Measurements from ENCODE around the gene DSP.

DNA sequence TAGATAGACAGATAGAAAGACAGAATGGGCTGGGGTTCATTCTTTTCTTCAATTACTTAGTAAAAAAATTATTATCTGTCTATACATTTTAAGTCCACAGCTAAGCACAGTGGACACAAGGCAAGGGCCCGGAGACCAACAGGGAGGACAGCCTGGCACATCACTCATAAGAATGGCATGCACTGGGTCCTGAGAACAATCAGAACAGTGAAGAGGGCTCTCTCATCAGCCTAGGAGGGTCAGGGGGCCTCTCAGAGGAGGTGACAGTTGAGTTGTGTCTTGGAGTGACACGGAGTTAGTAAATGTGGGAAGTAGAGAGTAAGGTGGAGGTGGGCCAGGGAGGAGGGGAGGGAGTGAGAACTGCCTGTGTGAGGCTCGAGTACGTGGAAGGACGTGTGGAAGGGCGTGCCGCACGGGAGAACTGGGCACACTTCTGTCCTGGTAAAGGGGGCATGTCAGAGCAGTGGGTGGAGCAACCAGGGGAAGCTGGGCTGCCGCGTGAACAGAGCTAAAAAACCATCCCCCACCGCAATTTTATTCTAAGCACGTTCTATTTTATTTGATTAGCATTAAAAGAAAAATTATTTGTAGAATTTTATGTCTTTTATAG, 45.1 kb upstream of the DSP start:
- TF ChIP-seq, protein P1, sequence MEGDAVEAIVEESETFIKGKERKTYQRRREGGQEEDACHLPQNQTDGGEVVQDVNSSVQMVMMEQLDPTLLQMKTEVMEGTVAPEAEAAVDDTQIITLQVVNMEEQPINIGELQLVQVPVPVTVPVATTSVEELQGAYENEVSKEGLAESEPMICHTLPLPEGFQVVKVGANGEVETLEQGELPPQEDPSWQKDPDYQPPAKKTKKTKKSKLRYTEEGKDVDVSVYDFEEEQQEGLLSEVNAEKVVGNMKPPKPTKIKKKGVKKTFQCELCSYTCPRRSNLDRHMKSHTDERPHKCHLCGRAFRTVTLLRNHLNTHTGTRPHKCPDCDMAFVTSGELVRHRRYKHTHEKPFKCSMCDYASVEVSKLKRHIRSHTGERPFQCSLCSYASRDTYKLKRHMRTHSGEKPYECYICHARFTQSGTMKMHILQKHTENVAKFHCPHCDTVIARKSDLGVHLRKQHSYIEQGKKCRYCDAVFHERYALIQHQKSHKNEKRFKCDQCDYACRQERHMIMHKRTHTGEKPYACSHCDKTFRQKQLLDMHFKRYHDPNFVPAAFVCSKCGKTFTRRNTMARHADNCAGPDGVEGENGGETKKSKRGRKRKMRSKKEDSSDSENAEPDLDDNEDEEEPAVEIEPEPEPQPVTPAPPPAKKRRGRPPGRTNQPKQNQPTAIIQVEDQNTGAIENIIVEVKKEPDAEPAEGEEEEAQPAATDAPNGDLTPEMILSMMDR (conservative IDR thresholded peaks at IDR 0.05; ENCODE audit: low read depth in 2 of 2): no peak
- TF ChIP-seq POLR2AphosphoS5 (IDR thresholded peaks at IDR 0.05; ENCODE audit: low read depth) (no peak), EZH2 (IDR thresholded peaks at IDR 0.05; ENCODE audit: low read depth, unreplicated experiment) (no peak), EZH2phosphoT487 (IDR thresholded peaks at IDR 0.05; ENCODE audit: unreplicated experiment) (no peak)
- TF ChIP-seq, protein P2, sequence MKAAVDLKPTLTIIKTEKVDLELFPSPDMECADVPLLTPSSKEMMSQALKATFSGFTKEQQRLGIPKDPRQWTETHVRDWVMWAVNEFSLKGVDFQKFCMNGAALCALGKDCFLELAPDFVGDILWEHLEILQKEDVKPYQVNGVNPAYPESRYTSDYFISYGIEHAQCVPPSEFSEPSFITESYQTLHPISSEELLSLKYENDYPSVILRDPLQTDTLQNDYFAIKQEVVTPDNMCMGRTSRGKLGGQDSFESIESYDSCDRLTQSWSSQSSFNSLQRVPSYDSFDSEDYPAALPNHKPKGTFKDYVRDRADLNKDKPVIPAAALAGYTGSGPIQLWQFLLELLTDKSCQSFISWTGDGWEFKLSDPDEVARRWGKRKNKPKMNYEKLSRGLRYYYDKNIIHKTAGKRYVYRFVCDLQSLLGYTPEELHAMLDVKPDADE (IDR thresholded peaks at IDR 0.05): no peak
- TF ChIP-seq, protein P3, sequence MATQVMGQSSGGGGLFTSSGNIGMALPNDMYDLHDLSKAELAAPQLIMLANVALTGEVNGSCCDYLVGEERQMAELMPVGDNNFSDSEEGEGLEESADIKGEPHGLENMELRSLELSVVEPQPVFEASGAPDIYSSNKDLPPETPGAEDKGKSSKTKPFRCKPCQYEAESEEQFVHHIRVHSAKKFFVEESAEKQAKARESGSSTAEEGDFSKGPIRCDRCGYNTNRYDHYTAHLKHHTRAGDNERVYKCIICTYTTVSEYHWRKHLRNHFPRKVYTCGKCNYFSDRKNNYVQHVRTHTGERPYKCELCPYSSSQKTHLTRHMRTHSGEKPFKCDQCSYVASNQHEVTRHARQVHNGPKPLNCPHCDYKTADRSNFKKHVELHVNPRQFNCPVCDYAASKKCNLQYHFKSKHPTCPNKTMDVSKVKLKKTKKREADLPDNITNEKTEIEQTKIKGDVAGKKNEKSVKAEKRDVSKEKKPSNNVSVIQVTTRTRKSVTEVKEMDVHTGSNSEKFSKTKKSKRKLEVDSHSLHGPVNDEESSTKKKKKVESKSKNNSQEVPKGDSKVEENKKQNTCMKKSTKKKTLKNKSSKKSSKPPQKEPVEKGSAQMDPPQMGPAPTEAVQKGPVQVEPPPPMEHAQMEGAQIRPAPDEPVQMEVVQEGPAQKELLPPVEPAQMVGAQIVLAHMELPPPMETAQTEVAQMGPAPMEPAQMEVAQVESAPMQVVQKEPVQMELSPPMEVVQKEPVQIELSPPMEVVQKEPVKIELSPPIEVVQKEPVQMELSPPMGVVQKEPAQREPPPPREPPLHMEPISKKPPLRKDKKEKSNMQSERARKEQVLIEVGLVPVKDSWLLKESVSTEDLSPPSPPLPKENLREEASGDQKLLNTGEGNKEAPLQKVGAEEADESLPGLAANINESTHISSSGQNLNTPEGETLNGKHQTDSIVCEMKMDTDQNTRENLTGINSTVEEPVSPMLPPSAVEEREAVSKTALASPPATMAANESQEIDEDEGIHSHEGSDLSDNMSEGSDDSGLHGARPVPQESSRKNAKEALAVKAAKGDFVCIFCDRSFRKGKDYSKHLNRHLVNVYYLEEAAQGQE (IDR thresholded peaks at IDR 0.05; ENCODE audit: unreplicated experiment): no peak

Data from GM23338 (cell line).